ENCODE results near the gene LY6G6F.

LY6G6F gene

GRCh38 chr6:31663126-31663960 is 43.3 kb upstream of the LY6G6F start:
- Histone ChIP-seq H3K36me3 (ENCODE audit: control insufficient read depth in 2 of 2, insufficient read depth in 2 of 2, low read length in 2 of 2) (peaks cover 13 to 30% of the 10 kb centered on the region in 2 donors), H3K4me1 (ENCODE audit: control insufficient read depth in 2 of 2, insufficient read depth in 2 of 2, low read length in 2 of 2) (peaks cover 35 to 47% of the 10 kb centered on the region in 2 donors), H3K9me3 (ENCODE audit: control insufficient read depth in 2 of 2, low read length in 2 of 2) (no peaks in the 10 kb centered on the region), H3K27ac (ENCODE audit: low read depth in 2 of 2, low read length in 2 of 2) (peak overlapping the region in 1 of 2 donors; percentile 99), H3K9ac (ENCODE audit: low read depth in 1 of 2, low read length in 2 of 2) (peak overlapping the region; percentile 17 to 95), H3K4me3 (ENCODE audit: low read length in 2 of 2) (peak overlapping the region; percentile 88 to 95), H3K27me3 (ENCODE audit: control insufficient read depth in 2 of 2, insufficient read depth in 2 of 2, low read length in 2 of 2) (no peaks in the 10 kb centered on the region)

DNA sequence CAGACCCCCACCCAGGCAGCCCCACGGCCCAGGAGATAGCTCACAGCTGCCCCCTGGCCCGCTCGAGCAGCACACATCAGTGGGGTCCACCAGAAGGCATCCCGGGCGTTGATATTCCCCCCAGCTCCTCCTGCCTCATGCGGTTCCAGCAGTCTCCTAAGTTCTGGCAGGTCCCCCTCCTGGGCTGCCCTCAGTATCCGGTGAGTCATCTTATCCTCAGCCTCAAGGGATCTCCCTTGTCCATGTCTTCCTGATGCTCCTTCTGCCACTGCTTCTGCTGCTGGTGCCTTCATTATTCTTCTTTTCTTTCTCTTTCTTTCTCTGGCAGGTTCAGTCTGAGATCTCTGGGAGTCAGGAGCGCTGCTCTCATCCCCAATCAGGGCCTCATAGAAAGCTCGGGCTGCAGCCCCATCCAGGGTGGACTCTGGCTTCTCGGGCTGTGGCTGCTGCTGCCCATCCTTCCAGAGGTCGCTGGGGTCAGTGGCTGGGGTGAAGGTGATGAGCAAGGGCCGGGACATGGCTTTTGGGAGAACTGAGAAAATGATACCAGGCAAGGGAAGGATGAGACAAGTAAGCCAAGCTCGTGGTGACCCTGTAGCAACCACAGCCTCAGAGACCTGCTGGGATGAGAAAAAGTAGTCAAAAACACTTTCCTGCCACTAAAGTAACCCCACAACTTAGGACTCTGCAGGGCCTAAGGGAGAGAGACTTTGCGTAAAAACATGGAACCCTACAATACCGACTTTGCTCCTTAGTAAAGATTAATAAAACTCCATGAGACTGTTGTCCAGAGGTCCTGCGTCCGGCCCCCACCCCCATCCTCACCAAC is 42.5 kb upstream of the LY6G6F start:
- peak overlapping the region; percentile 88 to 95 for H3K4me3 ChIP-seq (ENCODE audit: low read length in 2 of 2)
- peak overlapping the region; percentile 98 to 99 for H3K27ac ChIP-seq (ENCODE audit: low read depth in 2 of 2, low read length in 2 of 2)
- peak overlapping the region; percentile 95 to 98 for H3K9ac ChIP-seq (ENCODE audit: low read depth in 1 of 2, low read length in 2 of 2)
- peaks cover 27 to 40% of the 10 kb centered on the region in 2 donors for H3K4me1 ChIP-seq (ENCODE audit: control insufficient read depth in 2 of 2, insufficient read depth in 2 of 2, low read length in 2 of 2)
- H3K27me3 ChIP-seq (ENCODE audit: control insufficient read depth in 2 of 2, insufficient read depth in 2 of 2, low read length in 2 of 2) = no peaks in the 10 kb centered on the region
- no peaks in the 10 kb centered on the region for H3K9me3 ChIP-seq (ENCODE audit: control insufficient read depth in 2 of 2, low read length in 2 of 2)
- peaks cover 21 to 36% of the 10 kb centered on the region in 2 donors for H3K36me3 ChIP-seq (ENCODE audit: control insufficient read depth in 2 of 2, insufficient read depth in 2 of 2, low read length in 2 of 2)

DNA sequence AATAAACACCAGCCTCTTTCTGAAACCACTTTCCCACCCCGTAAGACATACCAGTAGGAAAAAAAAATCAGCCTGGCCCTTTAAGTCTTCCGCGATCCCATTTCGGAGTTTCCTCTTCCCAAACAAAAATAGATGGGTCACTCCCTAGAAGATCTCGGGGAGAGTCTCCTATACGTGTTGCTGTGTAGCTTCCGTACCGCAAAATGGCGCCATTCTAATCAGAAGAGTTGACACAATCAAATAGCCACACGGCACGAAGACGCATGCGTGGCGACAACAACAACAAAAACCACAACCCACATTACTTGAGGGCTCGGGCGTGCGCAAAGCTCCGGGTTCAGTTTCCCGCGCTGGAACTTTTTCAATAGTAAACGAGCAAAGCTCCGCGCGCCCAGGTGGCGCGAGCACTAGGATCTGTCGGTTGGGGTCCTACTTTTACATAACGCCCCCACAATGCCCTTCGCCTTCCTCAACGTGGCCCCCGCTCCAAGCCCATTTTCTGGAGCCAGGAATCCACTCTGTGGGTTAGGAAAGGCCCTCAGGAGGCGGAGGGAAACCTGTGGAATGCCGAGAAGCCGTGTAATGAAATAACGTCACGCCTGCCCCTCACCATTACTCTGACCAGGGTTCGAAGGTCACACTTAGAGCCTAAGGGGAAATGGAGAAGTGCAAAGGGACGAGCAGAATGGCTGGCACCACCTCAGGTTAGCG is 41.7 kb upstream of the LY6G6F start, which contains the start of gene GPANK1:
GPANK1 (minus strand) TSS at position 208 of the 711 bp plus-strand sequence. CDS start 519 bp downstream, outside the sequence.
- peaks cover 21 to 33% of the 10 kb centered on the region in 2 donors for H3K4me1 ChIP-seq (ENCODE audit: control insufficient read depth in 2 of 2, insufficient read depth in 2 of 2, low read length in 2 of 2)
- peaks cover 29 to 42% of the 10 kb centered on the region in 2 donors for H3K36me3 ChIP-seq (ENCODE audit: control insufficient read depth in 2 of 2, insufficient read depth in 2 of 2, low read length in 2 of 2)
- peak within 1 kb of the TSS; percentile 98 to 99 for H3K27ac ChIP-seq (ENCODE audit: low read depth in 2 of 2, low read length in 2 of 2)
- peak within 1 kb of the TSS; percentile 95 to 98 for H3K9ac ChIP-seq (ENCODE audit: low read depth in 1 of 2, low read length in 2 of 2)
- H3K9me3 ChIP-seq (ENCODE audit: control insufficient read depth in 2 of 2, low read length in 2 of 2) = no peaks in the 10 kb centered on the region
- H3K27me3 ChIP-seq (ENCODE audit: control insufficient read depth in 2 of 2, insufficient read depth in 2 of 2, low read length in 2 of 2) = no peaks in the 10 kb centered on the region
- peak within 1 kb of the TSS; percentile 88 to 95 for H3K4me3 ChIP-seq (ENCODE audit: low read length in 2 of 2)

DNA sequence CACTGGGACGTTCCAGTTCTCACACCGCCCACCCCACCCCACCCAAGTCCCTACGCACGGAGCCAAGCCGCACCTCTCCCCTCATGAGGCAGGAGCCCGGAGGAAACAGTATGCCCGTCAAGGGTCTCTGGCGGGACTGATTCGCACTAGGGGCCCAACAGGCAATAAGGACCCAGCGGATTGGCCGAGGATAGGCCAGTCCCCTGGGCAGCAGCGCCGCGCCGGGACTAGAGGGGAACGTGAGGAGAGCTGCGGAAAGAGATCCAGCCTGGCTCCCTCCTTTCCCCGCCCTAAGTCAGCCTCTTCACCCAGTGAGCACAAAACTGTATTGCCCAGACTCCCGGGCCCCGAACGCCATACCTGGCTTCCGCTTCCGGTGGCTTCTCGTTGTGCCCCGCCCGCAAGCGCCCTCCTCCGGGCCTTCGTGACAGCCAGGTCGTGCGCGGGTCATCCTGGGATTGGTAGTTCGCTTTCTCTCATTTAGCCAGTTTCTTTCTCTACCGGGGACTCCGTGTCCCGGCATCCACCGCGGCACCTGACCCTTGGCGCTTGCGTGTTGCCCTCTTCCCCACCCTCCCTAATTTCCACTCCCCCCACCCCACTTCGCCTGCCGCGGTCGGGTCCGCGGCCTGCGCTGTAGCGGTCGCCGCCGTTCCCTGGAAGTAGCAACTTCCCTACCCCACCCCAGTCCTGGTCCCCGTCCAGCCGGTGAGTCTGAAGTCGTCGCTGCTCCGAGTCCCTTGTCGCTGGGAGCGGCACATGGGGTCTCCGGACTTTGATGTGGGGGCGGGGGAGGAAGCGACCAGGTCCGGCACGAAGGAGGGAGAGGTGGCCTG is 40.9 kb upstream of the LY6G6F start, which contains the start of gene CSNK2B:
CSNK2B (plus strand) TSS at position 580 of the 836 bp plus-strand sequence. CDS start 752 bp downstream, outside the sequence.
- Histone ChIP-seq H3K36me3 (ENCODE audit: control insufficient read depth in 2 of 2, insufficient read depth in 2 of 2, low read length in 2 of 2) (peaks cover 36 to 48% of the 10 kb centered on the region in 2 donors), H3K9ac (ENCODE audit: low read depth in 1 of 2, low read length in 2 of 2) (peak within 1 kb of the TSS; percentile 95 to 98), H3K9me3 (ENCODE audit: control insufficient read depth in 2 of 2, low read length in 2 of 2) (no peaks in the 10 kb centered on the region), H3K27ac (ENCODE audit: low read depth in 2 of 2, low read length in 2 of 2) (peak within 1 kb of the TSS; percentile 98 to 99), H3K4me1 (ENCODE audit: control insufficient read depth in 2 of 2, insufficient read depth in 2 of 2, low read length in 2 of 2) (peaks cover 21 to 31% of the 10 kb centered on the region in 2 donors), H3K4me3 (ENCODE audit: low read length in 2 of 2) (peak within 1 kb of the TSS; percentile 88 to 95), H3K27me3 (ENCODE audit: control insufficient read depth in 2 of 2, insufficient read depth in 2 of 2, low read length in 2 of 2) (no peaks in the 10 kb centered on the region)

DNA sequence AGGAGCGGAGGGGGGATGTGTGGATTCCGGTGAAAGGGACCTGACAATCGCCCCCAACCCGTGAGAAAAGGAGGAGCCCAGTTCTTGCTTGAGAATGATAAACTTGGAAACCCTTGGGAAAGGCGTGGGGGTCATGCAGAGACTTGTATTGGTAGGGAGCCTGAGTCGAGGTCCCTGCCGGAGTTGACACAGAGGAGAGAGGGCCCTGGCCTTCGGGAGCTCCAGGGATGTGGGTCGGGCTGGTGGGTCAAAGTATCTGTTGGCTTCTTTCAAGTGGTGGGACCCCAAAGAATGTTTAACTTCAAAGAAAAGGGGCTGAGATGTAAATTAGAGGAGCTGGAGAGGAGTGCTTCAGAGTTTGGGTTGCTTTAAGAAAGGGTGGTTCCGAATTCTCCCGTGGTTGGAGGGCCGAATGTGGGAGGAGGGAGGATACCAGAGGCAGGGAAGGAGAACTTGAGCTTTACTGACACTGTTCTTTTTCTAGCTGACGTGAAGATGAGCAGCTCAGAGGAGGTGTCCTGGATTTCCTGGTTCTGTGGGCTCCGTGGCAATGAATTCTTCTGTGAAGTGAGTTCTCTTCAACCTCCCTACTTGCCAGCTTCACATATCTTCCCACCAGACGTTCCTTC is 40.2 kb upstream of the LY6G6F start:
- H3K36me3 ChIP-seq (ENCODE audit: control insufficient read depth in 2 of 2, insufficient read depth in 2 of 2, low read length in 2 of 2) = peaks cover 43 to 55% of the 10 kb centered on the region in 2 donors
- H3K4me3 ChIP-seq (ENCODE audit: low read length in 2 of 2) = peak overlapping the region; percentile 88 to 95
- H3K9ac ChIP-seq (ENCODE audit: low read depth in 1 of 2, low read length in 2 of 2) = peak overlapping the region; percentile 95
- H3K4me1 ChIP-seq (ENCODE audit: control insufficient read depth in 2 of 2, insufficient read depth in 2 of 2, low read length in 2 of 2) = peaks cover 21 to 26% of the 10 kb centered on the region in 2 donors
- H3K9me3 ChIP-seq (ENCODE audit: control insufficient read depth in 2 of 2, low read length in 2 of 2) = no peaks in the 10 kb centered on the region
- no peaks in the 10 kb centered on the region for H3K27me3 ChIP-seq (ENCODE audit: control insufficient read depth in 2 of 2, insufficient read depth in 2 of 2, low read length in 2 of 2)
- H3K27ac ChIP-seq (ENCODE audit: low read depth in 2 of 2, low read length in 2 of 2) = peak overlapping the region; percentile 80 to 99

- H3K4me3 ChIP-seq (ENCODE audit: low read length in 2 of 2) = no peak within 1 kb of the TSS
- H3K9ac ChIP-seq (ENCODE audit: low read depth in 1 of 2, low read length in 2 of 2) = no peak within 1 kb of the TSS
- H3K27ac ChIP-seq (ENCODE audit: low read depth in 2 of 2, low read length in 2 of 2) = no peak within 1 kb of the TSS
- no peaks in the 10 kb centered on the region for H3K27me3 ChIP-seq (ENCODE audit: control insufficient read depth in 2 of 2, insufficient read depth in 2 of 2, low read length in 2 of 2)
- peaks cover 52 to 54% of the 10 kb centered on the region in 2 donors for H3K36me3 ChIP-seq (ENCODE audit: control insufficient read depth in 2 of 2, insufficient read depth in 2 of 2, low read length in 2 of 2)
- no peaks in the 10 kb centered on the region for H3K9me3 ChIP-seq (ENCODE audit: control insufficient read depth in 2 of 2, low read length in 2 of 2)
- H3K4me1 ChIP-seq (ENCODE audit: control insufficient read depth in 2 of 2, insufficient read depth in 2 of 2, low read length in 2 of 2) = peaks cover 5 to 12% of the 10 kb centered on the region in 2 donors
Measured at GRCh38 chr6:31669676-31670075, 37.0 kb upstream of the LY6G6F start, which contains the start of gene LY6G5B. LY6G5B (plus strand) TSS chr6:31669976; CDS start chr6:31670951, 975 bp downstream.

DNA sequence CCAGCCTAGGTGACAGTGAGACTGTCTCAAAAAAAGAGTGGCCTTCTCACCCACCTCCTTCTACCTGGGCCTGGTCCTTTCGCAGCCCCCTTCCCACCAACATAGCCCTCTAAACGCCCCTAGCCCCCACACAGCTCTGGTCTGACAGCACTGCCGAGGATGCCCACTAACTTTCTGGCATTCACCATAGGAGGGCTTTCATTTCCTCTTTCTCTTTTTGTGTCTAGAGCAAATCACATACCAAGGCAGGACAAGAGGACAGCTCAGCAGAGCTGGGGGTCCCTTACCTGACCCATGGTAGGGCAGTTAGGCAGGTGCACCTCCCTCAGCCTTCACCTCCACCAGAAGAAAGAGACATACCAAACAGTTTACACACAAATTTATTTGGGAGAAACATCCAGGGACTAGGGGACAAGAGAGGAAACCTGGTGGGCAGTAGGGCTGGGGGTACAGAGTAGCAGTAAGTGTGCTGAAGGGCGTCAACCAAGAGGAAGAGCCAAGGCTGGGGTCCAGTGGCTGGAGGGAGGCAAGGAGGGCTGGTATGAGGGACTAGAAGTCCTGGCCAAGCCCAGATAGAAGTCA is 30.3 kb upstream of the LY6G6F start:
- H3K4me3 ChIP-seq (ENCODE audit: low read length in 2 of 2) = no peak overlapping the region
- H3K9ac ChIP-seq (ENCODE audit: low read depth in 1 of 2, low read length in 2 of 2) = no peak overlapping the region
- H3K36me3 ChIP-seq (ENCODE audit: control insufficient read depth in 2 of 2, insufficient read depth in 2 of 2, low read length in 2 of 2) = peaks cover 12 to 15% of the 10 kb centered on the region in 2 donors
- no peaks in the 10 kb centered on the region for H3K9me3 ChIP-seq (ENCODE audit: control insufficient read depth in 2 of 2, low read length in 2 of 2)
- H3K4me1 ChIP-seq (ENCODE audit: control insufficient read depth in 2 of 2, insufficient read depth in 2 of 2, low read length in 2 of 2) = peaks cover 7 to 11% of the 10 kb centered on the region in 2 donors
- no peaks in the 10 kb centered on the region for H3K27me3 ChIP-seq (ENCODE audit: control insufficient read depth in 2 of 2, insufficient read depth in 2 of 2, low read length in 2 of 2)
- no peak overlapping the region for H3K27ac ChIP-seq (ENCODE audit: low read depth in 2 of 2, low read length in 2 of 2)

- H3K9me3 ChIP-seq (ENCODE audit: control insufficient read depth in 2 of 2, low read length in 2 of 2) = no peaks in the 10 kb centered on the region
- peaks cover 7 to 10% of the 10 kb centered on the region in 2 donors for H3K36me3 ChIP-seq (ENCODE audit: control insufficient read depth in 2 of 2, insufficient read depth in 2 of 2, low read length in 2 of 2)
- no peak overlapping the region for H3K27ac ChIP-seq (ENCODE audit: low read depth in 2 of 2, low read length in 2 of 2)
- no peak overlapping the region for H3K4me3 ChIP-seq (ENCODE audit: low read length in 2 of 2)
- H3K9ac ChIP-seq (ENCODE audit: low read depth in 1 of 2, low read length in 2 of 2) = no peak overlapping the region
- peaks cover 10 to 13% of the 10 kb centered on the region in 2 donors for H3K4me1 ChIP-seq (ENCODE audit: control insufficient read depth in 2 of 2, insufficient read depth in 2 of 2, low read length in 2 of 2)
- no peaks in the 10 kb centered on the region for H3K27me3 ChIP-seq (ENCODE audit: control insufficient read depth in 2 of 2, insufficient read depth in 2 of 2, low read length in 2 of 2)
Measured at GRCh38 chr6:31676904-31677303, 29.8 kb upstream of the LY6G6F start.

Measured in mucosa of rectum (tissue), 2 donors.